ENCODE results near the gene STK32C. TPM values are rescaled to one million over a fixed set of nuclear protein-coding genes. Genes with fewer than 3 reads are reported as not detected.

STK32C gene
- total RNA-seq, 6 donors from 2014 or later, result 4.8 to 18.3 (median 15.6) TPM

- H3K4me3 ChIP-seq, result no peak overlapping the region
- H3K9me3 ChIP-seq, result peaks cover 0 to 3% (median 0%) of the 10 kb centered on the region in 4 donors
- no peak overlapping the region for H3K27ac ChIP-seq
- H3K4me1 ChIP-seq, result no peaks in the 10 kb centered on the region
- ATAC-seq (ENCODE audit: low FRiP score in 2 of 2) (no peak), DNase-seq (peak in 1 of 2 donors; percentile 57)
- TF ChIP-seq CTCF (IDR thresholded peaks at IDR 0.05) (no peak), EP300 (IDR thresholded peaks at IDR 0.05) (no peak), POLR2A (IDR thresholded peaks at IDR 0.05) (no peak), POLR2AphosphoS5 (IDR thresholded peaks at IDR 0.05) (no peak)
- no peaks in the 10 kb centered on the region for H3K27me3 ChIP-seq
- peaks cover 0 to 10% (median 2%) of the 10 kb centered on the region in 4 donors for H3K36me3 ChIP-seq
- 93 to 100% methylated on average over 2 to 14 of the region's 14 CpGs for WGBS, 2 donors
Measured at GRCh38 chr10:132209130-132209529, 98.6 kb downstream of the STK32C start.

- Histone ChIP-seq H3K4me3 (no peak overlapping the region), H3K36me3 (peaks cover 0 to 10% (median 2%) of the 10 kb centered on the region in 4 donors), H3K27ac (no peak overlapping the region), H3K27me3 (no peaks in the 10 kb centered on the region), H3K4me1 (no peaks in the 10 kb centered on the region), H3K9me3 (peaks cover 0 to 3% (median 0%) of the 10 kb centered on the region in 4 donors)
- no peak for ATAC-seq (ENCODE audit: low FRiP score in 2 of 2)
- TF ChIP-seq CTCF (IDR thresholded peaks at IDR 0.05) (no peak), POLR2A (IDR thresholded peaks at IDR 0.05) (no peak), POLR2AphosphoS5 (IDR thresholded peaks at IDR 0.05) (no peak), EP300 (IDR thresholded peaks at IDR 0.05) (no peak)
- DNase-seq, result peak in 1 of 2 donors; percentile 56
- WGBS, 2 donors, result 87 to 91% methylated on average over 12 to 16 of the region's 17 CpGs
Measured at GRCh38 chr10:132208462-132209050, 99.2 kb downstream of the STK32C start.

- no peak overlapping the region for H3K27ac ChIP-seq
- ATAC-seq (ENCODE audit: low FRiP score in 2 of 2) (no peak), DNase-seq (peak in 1 of 2 donors; percentile 77)
- WGBS, 2 donors, result 86 to 90% methylated on average over 19 to 43 of the region's 48 CpGs
- no peaks in the 10 kb centered on the region for H3K4me1 ChIP-seq
- no peaks in the 10 kb centered on the region for H3K27me3 ChIP-seq
- no peak overlapping the region for H3K4me3 ChIP-seq
- peaks cover 0 to under 1% (median 0%) of the 10 kb centered on the region in 4 donors for H3K9me3 ChIP-seq
- peaks cover 0 to 10% (median 2%) of the 10 kb centered on the region in 4 donors for H3K36me3 ChIP-seq
- TF ChIP-seq CTCF (IDR thresholded peaks at IDR 0.05) (no peak), POLR2AphosphoS5 (IDR thresholded peaks at IDR 0.05) (no peak), EP300 (IDR thresholded peaks at IDR 0.05) (no peak), POLR2A (IDR thresholded peaks at IDR 0.05) (no peak)
Measured at GRCh38 chr10:132207536-132208461, 100.0 kb downstream of the STK32C start.

GRCh38 chr10:132206806-132207535 lies 100.8 kb downstream of the STK32C start:
- Histone ChIP-seq H3K9me3 (no peaks in the 10 kb centered on the region), H3K36me3 (peaks cover 0 to 10% (median 2%) of the 10 kb centered on the region in 4 donors), H3K4me3 (no peak overlapping the region), H3K4me1 (no peaks in the 10 kb centered on the region), H3K27ac (no peak overlapping the region), H3K27me3 (no peaks in the 10 kb centered on the region)
- 85 to 93% methylated on average over 14 to 29 of the region's 29 CpGs for WGBS, 2 donors
- ATAC-seq (ENCODE audit: low FRiP score in 2 of 2) (no peak), DNase-seq (peak in 1 of 2 donors; percentile 75)
- no peak for TF ChIP-seq EP300 (IDR thresholded peaks at IDR 0.05)
- TF ChIP-seq POLR2AphosphoS5 (IDR thresholded peaks at IDR 0.05), result no peak
- no peak for TF ChIP-seq POLR2A (IDR thresholded peaks at IDR 0.05)
- no peak for TF ChIP-seq CTCF (IDR thresholded peaks at IDR 0.05)

Data from upper lobe of left lung (tissue), 6 donors.